Measurements from ENCODE around the gene MYLK. TPM values are rescaled to one million over a fixed set of nuclear protein-coding genes. Genes with fewer than 3 reads are reported as not detected.

Gene MYLK
- polyA plus RNA-seq, 6 donors from 2014 or later, result 0.93 to 5.7 (median 2.1) TPM

DNA sequence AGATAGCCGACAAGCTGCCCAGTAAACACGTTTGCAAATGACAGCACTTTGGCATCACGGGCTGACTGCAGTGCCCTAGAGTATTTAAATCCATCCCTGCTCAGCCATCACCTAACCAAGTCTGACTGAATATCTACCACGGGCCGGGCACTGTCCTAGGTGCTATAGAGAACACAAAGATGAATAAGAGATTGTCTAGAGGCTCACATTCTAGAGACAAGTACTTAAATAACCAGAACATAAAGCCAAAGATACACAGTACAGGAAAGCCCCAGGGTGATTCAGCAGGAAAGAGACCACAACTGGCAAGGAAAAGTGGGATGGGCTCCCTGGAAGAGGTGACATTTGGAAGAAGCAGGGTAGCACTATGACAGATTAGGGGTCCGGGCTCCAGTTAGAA is 103.5 kb downstream of the MYLK start:
- Mint-ChIP-seq H3K4me3 (no peak overlapping the region), H3K4me1 (no peaks in the 10 kb centered on the region), H3K27ac (peak overlapping the region in 2 of 6 donors; percentile 22 to 88), H3K9me3 (peaks cover 0 to 1% (median 0%) of the 10 kb centered on the region in 7 donors), H3K36me3 (no peaks in the 10 kb centered on the region), H3K27me3 (peaks cover 0 to 4% (median 0%) of the 10 kb centered on the region in 3 donors)
- DNase-seq (no peak), ATAC-seq (ENCODE audit: low read depth in 2 of 2) (no peak)

DNA sequence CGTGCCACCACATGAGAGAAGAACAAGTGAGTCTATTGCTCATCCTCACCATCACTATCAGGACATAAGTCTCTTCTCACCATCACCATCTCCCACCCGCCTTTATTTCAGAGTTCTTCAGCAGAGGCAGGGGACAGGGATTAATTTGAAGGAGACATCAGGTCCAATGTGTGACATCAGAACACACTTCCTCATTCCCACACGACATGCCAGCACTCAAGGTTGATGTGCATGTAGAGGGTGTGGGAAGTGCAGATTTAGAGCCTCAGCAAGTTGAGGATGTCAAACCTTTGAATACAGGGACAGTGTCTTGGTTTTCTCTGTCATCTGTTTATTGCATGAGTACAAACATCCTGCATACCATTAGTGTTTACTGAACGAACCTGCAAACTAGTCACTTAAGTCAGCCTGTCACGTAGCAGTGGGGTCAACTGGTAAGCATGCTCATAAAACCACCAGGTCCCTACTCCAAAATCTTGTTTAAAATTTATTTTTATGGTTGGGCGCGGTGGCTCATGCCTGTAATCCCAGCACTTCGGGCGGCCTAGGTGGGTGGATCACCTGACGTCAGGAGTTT is 104.4 kb downstream of the MYLK start:
- H3K9me3 Mint-ChIP-seq, result no peaks in the 10 kb centered on the region
- ATAC-seq (ENCODE audit: low read depth in 2 of 2), result no peak
- no peaks in the 10 kb centered on the region for H3K4me1 Mint-ChIP-seq

DNA sequence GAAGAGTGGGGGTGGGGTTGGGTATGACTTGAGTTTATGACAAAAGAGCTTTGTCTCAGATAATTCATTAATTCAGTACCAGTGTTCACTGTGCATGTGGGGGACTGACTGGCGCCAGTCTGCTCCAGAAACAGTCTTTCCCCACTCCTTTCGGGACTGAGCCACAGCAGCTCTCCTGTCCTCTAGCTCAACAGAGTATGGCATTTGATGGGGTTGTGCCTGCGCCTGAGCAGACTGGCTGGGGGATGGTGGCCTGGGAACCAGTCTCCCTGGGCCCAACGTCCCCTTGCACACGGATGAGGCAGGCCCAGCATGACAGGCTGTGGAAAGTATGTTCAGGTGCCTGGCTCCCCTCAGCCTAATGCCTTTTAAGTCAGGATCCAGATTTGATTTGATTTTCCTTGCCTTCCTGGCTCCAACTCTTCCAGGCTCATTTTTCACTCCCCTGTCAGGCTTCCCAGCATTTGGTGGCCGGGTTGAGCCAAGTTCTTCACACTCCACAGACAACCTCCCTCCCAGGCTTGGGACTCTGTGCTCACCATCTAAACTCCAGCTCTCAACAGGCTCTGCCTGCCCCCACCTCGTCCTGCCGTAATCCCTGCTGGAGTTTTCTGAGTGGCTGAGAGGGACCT is 105.0 kb downstream of the MYLK start:
- Mint-ChIP-seq H3K4me3 (peak overlapping the region in 1 of 8 donors; percentile 63), H3K4me1 (no peaks in the 10 kb centered on the region), H3K27ac (no peak overlapping the region), H3K27me3 (peaks cover 0 to 4% (median 0%) of the 10 kb centered on the region in 3 donors), H3K36me3 (no peaks in the 10 kb centered on the region), H3K9me3 (no peaks in the 10 kb centered on the region)
- DNase-seq, result no peak
- ATAC-seq (ENCODE audit: low read depth in 2 of 2), result no peak

More for the DNA sequence above, 104.4 kb downstream of the MYLK start:
- H3K36me3 Mint-ChIP-seq, result no peaks in the 10 kb centered on the region
- DNase-seq, result no peak
- H3K27me3 Mint-ChIP-seq, result peaks cover 0 to 4% (median 0%) of the 10 kb centered on the region in 3 donors
- H3K27ac Mint-ChIP-seq, result no peak overlapping the region
- peak overlapping the region in 1 of 8 donors; percentile 63 for H3K4me3 Mint-ChIP-seq

DNA sequence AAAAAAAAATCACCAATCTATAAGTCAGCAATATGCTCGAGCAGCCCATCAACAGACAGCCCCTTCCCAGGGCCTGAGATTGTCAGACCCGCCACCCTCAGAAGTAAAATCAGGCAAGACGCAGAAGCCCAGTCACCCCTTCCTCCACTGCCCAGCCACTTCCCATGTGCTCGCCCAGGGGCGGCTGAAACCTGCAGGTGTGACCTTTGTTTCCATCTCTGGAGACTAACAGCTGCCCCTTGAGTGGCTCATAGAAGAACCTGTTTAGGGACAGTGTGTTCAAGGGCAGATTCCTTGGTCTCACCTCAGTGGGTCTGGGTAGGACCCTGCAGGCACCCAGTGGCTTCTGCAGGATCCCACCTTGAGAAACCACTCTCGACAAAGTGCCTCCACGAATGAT is 105.6 kb downstream of the MYLK start:
- H3K4me3 Mint-ChIP-seq, result no peak overlapping the region
- H3K27ac Mint-ChIP-seq, result no peak overlapping the region
- no peaks in the 10 kb centered on the region for H3K4me1 Mint-ChIP-seq
- DNase-seq, result no peak
- no peak for ATAC-seq (ENCODE audit: low read depth in 2 of 2)
- no peaks in the 10 kb centered on the region for H3K9me3 Mint-ChIP-seq
- peaks cover 0 to 4% (median 0%) of the 10 kb centered on the region in 3 donors for H3K27me3 Mint-ChIP-seq
- no peaks in the 10 kb centered on the region for H3K36me3 Mint-ChIP-seq

DNA sequence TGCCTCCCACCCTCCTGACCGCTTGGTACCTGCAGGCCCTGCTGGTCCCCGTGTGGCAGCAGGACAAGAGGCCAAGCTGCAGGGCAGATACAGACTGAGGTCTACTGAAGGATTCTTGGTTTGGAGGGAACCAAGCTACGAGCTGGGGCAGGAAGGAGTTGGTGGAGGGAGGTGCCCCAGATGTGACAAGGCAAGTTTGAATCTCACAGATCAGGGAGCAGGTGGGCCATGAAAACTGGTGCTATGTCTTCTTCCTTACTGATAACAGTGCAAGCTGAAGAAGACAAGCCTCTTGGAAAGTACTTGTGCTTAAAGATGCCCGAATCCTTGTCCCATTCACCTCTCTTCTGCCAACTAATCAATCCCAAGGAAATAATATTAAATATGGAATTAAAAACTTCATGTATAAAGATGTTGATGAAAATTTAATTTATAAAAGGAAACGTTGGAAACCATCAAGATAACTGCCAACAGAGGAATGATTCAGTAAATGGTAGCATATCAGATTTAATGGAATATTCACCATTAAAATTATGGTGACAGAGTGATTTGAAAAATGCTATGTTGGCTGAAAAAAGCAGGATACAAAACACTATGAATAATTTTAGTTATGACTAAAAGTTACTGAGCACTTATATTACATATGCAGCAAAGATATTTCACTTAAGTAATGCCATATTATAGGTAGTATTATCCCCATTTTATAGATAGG is 107.9 kb downstream of the MYLK start:
- Mint-ChIP-seq H3K4me1 (no peaks in the 10 kb centered on the region), H3K27ac (no peak overlapping the region), H3K36me3 (no peaks in the 10 kb centered on the region), H3K4me3 (no peak overlapping the region), H3K27me3 (peaks cover 0 to 4% (median 0%) of the 10 kb centered on the region in 3 donors), H3K9me3 (no peaks in the 10 kb centered on the region)
- DNase-seq (no peak), ATAC-seq (ENCODE audit: low read depth in 2 of 2) (no peak)

DNA sequence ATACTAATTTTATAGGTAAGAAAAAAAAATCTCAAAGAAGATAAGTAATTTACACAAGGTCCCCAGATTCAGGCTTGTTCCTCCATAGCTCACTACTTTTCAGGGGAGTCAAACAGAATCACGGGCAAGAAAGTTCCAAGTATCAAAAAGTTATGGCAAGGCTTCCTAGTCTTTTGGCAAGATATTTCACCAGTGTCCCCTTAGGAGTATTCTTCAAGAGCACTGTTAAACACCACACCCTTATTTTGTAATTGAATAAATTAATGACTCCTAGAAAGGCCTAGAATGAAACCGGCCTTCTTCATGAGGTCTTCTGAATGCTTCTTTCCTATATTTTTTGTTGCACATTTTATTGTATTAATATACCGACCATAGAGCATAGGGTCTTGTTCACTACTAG is 109.7 kb downstream of the MYLK start:
- Mint-ChIP-seq H3K36me3 (no peaks in the 10 kb centered on the region), H3K4me1 (no peaks in the 10 kb centered on the region), H3K9me3 (no peaks in the 10 kb centered on the region), H3K4me3 (no peak overlapping the region), H3K27me3 (no peaks in the 10 kb centered on the region), H3K27ac (no peak overlapping the region)
- DNase-seq (no peak), ATAC-seq (ENCODE audit: low read depth in 2 of 2) (no peak)

DNA sequence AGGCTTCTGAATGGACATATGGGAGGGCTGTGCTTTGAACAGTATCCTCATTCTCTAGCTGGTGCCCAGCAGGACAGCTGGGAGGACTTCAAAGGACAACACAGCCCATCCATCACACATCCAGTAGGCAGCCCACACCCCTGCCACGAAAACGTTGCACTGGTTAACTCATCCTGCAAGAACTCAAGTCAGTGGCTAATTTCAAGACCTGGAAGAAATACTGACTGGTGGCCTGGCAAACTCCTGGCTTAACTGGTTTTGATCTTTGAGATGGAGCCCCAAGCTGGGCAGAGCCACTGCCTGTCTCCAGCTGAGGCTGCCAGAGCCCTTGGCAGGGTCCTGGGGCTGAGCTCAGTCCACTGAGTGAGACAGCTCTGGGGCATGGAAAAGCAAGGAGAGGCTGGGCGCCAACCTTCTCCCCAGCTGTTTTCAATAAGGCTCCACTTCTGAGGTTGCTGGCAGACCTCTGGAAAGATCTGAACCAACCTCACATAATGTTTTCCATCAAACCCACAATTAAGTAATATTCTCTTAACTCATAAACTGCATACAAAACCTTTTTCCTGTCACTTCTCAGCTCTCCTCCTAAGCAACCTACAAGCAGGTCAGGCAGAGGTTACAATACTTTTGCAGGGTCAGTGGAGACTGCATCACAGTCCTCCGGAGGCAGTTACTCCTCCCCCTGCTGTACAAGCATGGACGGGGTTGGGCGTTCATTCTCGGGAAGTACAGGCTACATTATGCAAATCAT is 110.3 kb downstream of the MYLK start:
- H3K27ac Mint-ChIP-seq, result no peak overlapping the region

DNA sequence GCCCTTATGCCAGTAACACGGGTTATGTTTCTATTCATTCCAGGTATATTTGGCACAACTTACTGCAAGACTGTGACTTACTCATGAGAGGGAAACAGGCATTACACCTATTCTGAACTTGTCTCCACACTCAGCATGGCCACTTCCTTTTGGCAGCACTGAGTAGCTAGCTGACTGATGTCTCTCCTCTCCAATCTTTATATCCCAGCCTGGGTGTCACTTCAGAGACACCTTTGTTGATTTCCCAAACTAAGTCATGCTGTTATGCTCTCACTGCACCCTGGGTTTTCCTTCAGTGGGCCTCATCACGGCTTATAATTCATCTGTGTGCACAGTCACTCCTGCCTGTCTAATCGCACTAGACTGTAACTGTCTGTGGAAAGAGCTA is 114.8 kb downstream of the MYLK start:
- Mint-ChIP-seq H3K27me3 (no peaks in the 10 kb centered on the region), H3K9me3 (no peaks in the 10 kb centered on the region), H3K4me3 (no peak overlapping the region), H3K4me1 (peaks cover 0 to 11% (median 9%) of the 10 kb centered on the region in 3 donors), H3K36me3 (no peaks in the 10 kb centered on the region), H3K27ac (no peak overlapping the region)
- DNase-seq, result no peak
- ATAC-seq (ENCODE audit: low read depth in 2 of 2), result no peak

More for the DNA sequence above, 110.3 kb downstream of the MYLK start:
- no peak for ATAC-seq (ENCODE audit: low read depth in 2 of 2)
- no peak for DNase-seq
- Mint-ChIP-seq H3K4me1 (no peaks in the 10 kb centered on the region), H3K9me3 (no peaks in the 10 kb centered on the region), H3K4me3 (no peak overlapping the region), H3K36me3 (no peaks in the 10 kb centered on the region), H3K27me3 (no peaks in the 10 kb centered on the region)

DNA sequence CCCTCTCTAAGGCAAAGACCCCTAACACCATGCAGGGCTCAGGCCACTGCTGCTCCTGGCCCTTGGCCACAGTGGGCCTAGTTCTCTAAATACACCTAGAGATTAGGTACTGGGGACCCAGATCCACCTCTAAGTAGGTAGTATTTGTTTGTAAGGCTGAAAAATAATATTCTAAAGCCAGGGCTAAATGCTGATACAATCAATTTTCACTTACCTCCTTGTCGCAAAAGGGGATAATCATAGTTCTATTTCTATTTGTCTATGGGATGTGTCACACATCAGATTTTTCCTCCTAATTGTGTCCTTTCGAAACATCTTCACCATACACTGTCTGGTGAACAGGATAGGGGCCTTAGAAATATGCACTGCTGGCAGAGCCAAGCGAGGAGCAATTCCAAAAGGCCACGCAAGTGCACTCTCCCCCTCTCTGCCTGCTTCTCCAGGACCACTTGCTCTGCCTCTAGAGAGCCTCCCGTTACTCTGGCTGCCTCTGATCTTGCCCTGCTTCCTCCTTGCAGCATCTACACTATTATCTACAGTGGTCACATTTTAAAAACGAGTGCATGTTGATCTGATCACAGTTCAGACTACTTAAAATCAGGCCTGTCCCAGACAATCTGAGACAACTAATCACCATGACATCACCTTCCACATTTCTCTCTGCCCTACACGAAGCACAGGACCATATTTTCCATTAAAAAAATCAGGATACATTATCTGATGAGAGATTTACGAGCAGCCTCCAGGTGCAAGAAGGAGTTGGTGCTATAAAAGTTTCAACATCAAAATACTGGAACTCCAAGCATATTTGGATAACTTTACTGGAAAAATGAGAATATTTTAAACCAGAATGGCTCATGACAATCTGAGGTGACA is 115.4 kb downstream of the MYLK start:
- no peaks in the 10 kb centered on the region for H3K9me3 Mint-ChIP-seq
- ATAC-seq (ENCODE audit: low read depth in 2 of 2), result no peak
- DNase-seq, result no peak
- H3K27ac Mint-ChIP-seq, result peak overlapping the region in 1 of 6 donors; percentile 38
- no peaks in the 10 kb centered on the region for H3K36me3 Mint-ChIP-seq
- no peaks in the 10 kb centered on the region for H3K27me3 Mint-ChIP-seq
- no peak overlapping the region for H3K4me3 Mint-ChIP-seq
- H3K4me1 Mint-ChIP-seq, result peaks cover 0 to 11% (median 9%) of the 10 kb centered on the region in 3 donors

DNA sequence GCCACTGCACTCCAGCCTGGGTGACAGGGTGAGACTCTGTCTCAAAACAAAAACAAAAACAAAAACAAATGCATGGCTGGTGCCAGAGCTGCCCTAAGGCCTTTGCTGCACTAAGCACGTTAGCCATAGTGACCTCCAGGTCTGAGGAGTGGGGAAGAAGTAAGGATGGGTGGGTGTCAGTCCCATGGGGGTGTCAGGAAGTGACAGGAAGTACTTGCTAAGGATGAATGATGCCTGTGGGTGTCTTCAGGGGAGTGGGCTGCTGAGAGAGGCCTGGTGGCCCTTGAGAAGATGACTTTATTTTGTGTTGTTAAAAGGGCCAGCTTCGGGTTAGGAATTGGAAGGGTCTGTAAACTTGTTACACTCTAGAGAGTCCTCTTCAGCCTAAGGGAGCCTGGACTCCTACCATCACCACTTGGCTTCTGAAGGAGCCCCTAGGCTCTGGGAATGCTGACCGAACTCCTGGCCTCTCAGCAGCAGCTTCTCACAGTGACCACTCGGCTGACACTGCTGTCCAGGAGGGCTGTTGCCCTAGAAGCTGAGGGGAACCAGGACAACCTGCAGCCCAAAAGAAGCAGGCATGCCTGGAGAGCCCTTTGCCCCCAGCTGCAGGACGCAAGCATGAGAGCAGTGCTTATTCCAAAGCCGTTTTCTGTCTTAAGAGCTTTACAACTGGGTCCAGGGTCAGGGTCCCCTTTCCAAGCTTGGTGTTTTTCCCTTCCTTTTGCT is 116.4 kb downstream of the MYLK start:
- H3K4me3 Mint-ChIP-seq, result no peak overlapping the region
- H3K27ac Mint-ChIP-seq, result peak overlapping the region in 1 of 6 donors; percentile 67
- no peaks in the 10 kb centered on the region for H3K27me3 Mint-ChIP-seq
- peaks cover 0 to 11% (median 9%) of the 10 kb centered on the region in 3 donors for H3K4me1 Mint-ChIP-seq
- DNase-seq (no peak), ATAC-seq (ENCODE audit: low read depth in 2 of 2) (no peak)
- H3K9me3 Mint-ChIP-seq, result no peaks in the 10 kb centered on the region
- H3K36me3 Mint-ChIP-seq, result no peaks in the 10 kb centered on the region

DNA sequence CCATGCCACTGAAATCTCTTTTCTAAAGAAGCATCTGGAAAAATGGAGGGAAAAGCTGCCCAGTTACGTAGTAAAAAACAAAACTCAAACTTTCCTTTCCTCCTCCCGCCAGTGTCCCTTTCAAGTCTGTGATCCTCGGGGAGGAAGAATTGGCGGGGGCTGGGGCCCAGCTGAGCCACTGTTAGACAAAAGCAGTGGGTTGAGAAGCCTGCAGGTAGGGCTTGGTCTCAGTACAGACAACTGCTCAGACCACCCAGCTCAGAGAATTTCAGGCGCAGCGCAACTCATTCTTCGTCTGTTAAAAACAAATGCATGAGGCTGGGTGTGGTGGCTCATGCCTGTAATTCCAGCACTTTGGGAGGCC is 117.1 kb downstream of the MYLK start:
- H3K9me3 Mint-ChIP-seq, result no peaks in the 10 kb centered on the region
- no peaks in the 10 kb centered on the region for H3K27me3 Mint-ChIP-seq
- no peak overlapping the region for H3K27ac Mint-ChIP-seq
- DNase-seq (no peak), ATAC-seq (ENCODE audit: low read depth in 2 of 2) (no peak)
- H3K4me1 Mint-ChIP-seq, result peaks cover 0 to 11% (median 9%) of the 10 kb centered on the region in 3 donors
- H3K36me3 Mint-ChIP-seq, result no peaks in the 10 kb centered on the region
- no peak overlapping the region for H3K4me3 Mint-ChIP-seq

DNA sequence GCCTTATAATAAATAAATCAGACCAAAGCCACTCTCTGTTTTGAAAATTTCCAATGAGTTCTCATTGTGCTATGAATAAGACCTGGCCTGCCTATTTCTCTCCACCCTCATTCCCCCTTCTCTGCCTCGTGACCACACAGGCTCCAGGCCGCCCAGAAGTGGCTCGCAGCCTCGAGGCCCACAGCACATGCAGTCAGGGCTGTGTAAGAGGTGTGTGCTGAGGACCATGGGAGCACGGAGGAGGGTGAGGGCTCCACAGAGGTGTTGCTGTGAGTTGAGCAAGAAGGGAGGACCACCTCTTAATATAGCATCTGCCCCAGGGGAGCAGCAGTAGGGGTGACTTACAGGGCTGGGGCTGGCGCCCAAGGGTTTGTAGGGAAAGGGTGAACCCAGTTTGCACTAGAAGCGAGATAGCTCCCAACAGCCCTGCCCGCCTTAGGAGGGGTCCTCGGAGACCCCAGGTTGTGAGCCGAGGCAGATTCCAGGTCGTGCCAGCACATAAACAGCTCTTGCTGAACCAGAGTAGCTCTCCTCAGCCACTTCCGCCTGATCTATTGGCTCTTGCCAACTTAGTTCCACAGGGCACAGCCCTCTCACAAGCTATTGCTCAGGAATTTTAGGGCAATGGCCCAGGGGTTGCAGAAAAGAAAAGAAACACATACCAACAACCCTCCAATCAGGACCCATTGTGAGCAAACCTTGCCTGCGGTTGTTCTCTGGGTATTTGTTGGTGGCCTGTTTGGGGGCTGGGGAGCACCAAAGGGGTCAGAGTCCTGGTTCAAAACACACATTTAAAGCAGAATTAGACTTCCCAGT is 117.7 kb downstream of the MYLK start:
- H3K4me1 Mint-ChIP-seq, result peaks cover 0 to 11% (median 9%) of the 10 kb centered on the region in 3 donors
- no peaks in the 10 kb centered on the region for H3K27me3 Mint-ChIP-seq
- ATAC-seq (ENCODE audit: low read depth in 2 of 2), result no peak

More for the DNA sequence above, 117.7 kb downstream of the MYLK start:
- no peak overlapping the region for H3K4me3 Mint-ChIP-seq
- no peak for DNase-seq
- no peaks in the 10 kb centered on the region for H3K36me3 Mint-ChIP-seq
- H3K9me3 Mint-ChIP-seq, result no peaks in the 10 kb centered on the region
- no peak overlapping the region for H3K27ac Mint-ChIP-seq

Measured in naive B cell (primary cell).